ENCODE results near the gene OR2A7.
"Not testable (repeated sequence)": the region's sequence is repeated elsewhere in the genome, so short reads cannot be mapped to it uniquely, and the experiment has no call there.

The OR2A7 gene

GRCh38 chr7:144252307-144252706 lies 12.3 kb downstream of the OR2A7 start:
- FAIRE-seq = not testable (repeated sequence)

GRCh38 chr7:144247674-144248330 lies 16.8 kb downstream of the OR2A7 start:
- FAIRE-seq = not testable (repeated sequence)

- not testable (repeated sequence) for FAIRE-seq
Observed at GRCh38 chr7:144246967-144247366, 17.6 kb downstream of the OR2A7 start.

- FAIRE-seq = not testable (repeated sequence)
Observed at GRCh38 chr7:144245372-144245771, 19.2 kb downstream of the OR2A7 start.

- not testable (repeated sequence) for FAIRE-seq
Observed at GRCh38 chr7:144239365-144239764, 25.2 kb downstream of the OR2A7 start, which contains the start of gene OR2A42. Gene OR2A42 (minus strand): TSS chr7:144239605. CDS start chr7:144232843, 6,762 bp downstream.

- not testable (repeated sequence) for FAIRE-seq
Observed at GRCh38 chr7:144238530-144239082, 26.0 kb downstream of the OR2A7 start.

- not testable (repeated sequence) for FAIRE-seq
Observed at GRCh38 chr7:144233039-144233438, 31.6 kb downstream of the OR2A7 start.

- not testable (repeated sequence) for FAIRE-seq
Observed at GRCh38 chr7:144231027-144231426, 33.6 kb downstream of the OR2A7 start.

GRCh38 chr7:144228810-144229209 lies 35.8 kb downstream of the OR2A7 start:
- FAIRE-seq = not testable (repeated sequence)

- not testable (repeated sequence) for FAIRE-seq
Observed at GRCh38 chr7:144226866-144227265, 37.7 kb downstream of the OR2A7 start.

GRCh38 chr7:144223675-144224074 lies 40.9 kb downstream of the OR2A7 start:
- not testable (repeated sequence) for FAIRE-seq

- not testable (repeated sequence) for FAIRE-seq
Observed at GRCh38 chr7:144220531-144220930, 44.1 kb downstream of the OR2A7 start.

- not testable (repeated sequence) for FAIRE-seq
Observed at GRCh38 chr7:144219149-144219548, 45.4 kb downstream of the OR2A7 start.

GRCh38 chr7:144218581-144218980 lies 46.0 kb downstream of the OR2A7 start:
- FAIRE-seq = not testable (repeated sequence)

GRCh38 chr7:144217200-144217599 lies 47.4 kb downstream of the OR2A7 start:
- FAIRE-seq = not testable (repeated sequence)
